Fibroblast of skin of right quadriceps (primary cell): ENCODE data around the gene ALS2CL.
A peak's percentile ranks its signal among the peaks of the same experiment; 100 is the strongest.
"Not testable (repeated sequence)": the region's sequence is repeated elsewhere in the genome, so short reads cannot be mapped to it uniquely, and the experiment has no call there.

ENCODE experiments used
- DNase-seq: peaks from one replicate; pipeline ENCODE4 v3.0.0-alpha.2; 2013

The ALS2CL gene, protein sequence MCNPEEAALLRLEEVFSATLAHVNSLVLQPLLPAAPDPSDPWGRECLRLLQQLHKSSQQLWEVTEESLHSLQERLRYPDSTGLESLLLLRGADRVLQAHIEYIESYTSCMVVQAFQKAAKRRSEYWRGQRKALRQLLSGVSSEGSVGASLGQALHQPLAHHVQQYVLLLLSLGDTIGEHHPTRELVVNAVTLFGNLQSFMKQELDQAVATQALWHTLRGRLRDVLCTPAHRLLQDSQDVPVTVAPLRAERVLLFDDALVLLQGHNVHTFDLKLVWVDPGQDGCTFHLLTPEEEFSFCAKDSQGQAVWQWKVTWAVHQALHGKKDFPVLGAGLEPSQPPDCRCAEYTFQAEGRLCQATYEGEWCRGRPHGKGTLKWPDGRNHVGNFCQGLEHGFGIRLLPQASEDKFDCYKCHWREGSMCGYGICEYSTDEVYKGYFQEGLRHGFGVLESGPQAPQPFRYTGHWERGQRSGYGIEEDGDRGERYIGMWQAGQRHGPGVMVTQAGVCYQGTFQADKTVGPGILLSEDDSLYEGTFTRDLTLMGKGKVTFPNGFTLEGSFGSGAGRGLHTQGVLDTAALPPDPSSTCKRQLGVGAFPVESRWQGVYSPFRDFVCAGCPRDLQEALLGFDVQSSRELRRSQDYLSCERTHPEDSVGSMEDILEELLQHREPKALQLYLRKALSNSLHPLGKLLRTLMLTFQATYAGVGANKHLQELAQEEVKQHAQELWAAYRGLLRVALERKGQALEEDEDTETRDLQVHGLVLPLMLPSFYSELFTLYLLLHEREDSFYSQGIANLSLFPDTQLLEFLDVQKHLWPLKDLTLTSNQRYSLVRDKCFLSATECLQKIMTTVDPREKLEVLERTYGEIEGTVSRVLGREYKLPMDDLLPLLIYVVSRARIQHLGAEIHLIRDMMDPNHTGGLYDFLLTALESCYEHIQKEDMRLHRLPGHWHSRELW

DNA sequence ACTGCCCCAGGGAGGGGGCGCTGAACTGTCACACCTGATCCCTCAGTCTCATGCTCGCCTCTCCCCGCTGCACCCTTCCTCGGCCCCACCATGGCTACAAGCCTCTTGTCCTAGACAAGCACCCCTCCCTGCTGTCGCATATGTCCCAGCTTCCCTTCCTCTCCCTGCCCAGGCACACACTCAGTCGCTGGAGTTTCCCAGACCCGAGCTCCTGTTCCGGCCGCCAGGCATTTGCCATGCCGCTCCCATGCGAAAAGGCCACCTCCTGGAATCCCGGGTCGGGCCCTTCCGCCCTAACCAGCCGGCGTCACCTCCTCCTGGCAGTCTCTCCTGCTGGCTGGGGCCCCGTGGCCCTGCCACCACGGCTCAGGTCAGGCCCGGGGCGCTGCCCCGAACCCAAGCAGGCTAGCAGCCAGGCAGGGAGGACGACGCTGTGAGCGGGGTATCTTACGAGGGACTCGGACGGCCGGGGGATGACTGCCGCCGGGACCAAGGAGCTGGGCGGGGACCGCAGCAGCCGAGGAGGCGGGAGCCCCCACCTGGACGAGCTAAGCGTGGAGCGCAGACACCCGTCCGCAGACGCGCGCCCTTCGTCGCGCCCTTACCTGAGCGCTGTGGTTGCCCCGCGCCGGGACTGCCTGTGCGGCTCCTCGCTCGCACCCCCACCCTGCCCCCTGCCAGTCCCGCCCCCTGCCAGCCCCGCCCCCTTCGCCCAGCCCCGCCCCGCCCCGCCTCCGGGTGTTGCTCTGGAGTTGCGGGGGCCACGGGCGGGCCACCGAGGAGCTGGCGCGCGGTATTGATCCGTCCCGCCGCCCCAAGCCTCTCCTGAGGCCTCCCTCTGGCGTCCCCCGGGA, at the start of gene ALS2CL:
ALS2CL (minus strand) TSS at position 642 of the 854 bp plus-strand sequence. CDS start 4,239 bp downstream, outside the sequence.
- DNase-seq, result no peak

- DNase-seq, result no peak
These were observed 49.6 kb upstream of the ALS2CL start for GRCh38 chr3:46742992-46743585.

- not testable (repeated sequence) for DNase-seq
These were observed 46.1 kb upstream of the ALS2CL start for GRCh38 chr3:46739565-46739964.

GRCh38 chr3:46737329-46737731, 43.9 kb upstream of the ALS2CL start:
- DNase-seq, result no peak

DNA sequence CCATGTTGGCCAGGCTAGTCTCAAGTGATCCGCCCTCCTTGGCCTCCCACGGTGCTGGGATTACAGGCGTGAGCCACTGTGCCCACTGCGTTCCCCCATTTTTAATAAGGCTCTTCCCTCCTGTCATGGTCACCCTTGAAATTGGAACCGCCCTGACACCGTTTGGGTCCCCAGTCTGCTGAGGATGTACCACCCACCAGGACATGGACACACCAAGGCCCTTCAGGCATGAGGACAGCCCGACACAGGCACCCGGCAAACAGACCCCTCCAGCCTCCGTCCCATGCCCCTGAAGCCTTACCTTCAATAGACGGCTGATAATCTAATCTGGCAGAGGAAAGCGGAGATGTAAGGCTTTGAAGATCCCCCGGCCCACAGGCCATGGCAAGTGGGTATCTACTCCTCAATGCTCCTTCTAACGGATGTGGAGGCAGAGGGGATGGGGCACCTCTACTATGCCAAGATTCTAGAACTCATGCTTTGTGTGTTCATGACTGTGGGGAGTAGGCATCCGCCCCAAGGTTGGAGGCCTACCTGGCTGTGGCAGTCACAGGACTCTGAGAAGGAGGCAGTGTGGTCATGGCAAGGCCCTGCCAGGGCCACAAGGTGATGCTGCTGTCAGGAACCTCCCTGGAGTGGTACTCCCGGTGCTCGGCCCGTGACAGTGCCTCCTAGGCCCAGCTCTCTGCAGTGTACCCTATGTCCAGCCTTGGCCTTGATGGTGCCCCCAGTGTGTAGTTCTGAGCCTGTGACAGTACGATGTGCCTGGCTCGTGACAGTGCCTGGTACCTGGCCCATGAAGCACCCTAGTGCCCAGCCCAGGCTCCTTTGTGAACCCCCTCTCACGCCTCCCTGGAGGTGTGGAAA, 42.8 kb upstream of the ALS2CL start:
- DNase-seq, result no peak

GRCh38 chr3:46734773-46735172, 41.3 kb upstream of the ALS2CL start:
- DNase-seq, result no peak

- DNase-seq, result no peak
These were observed 39.7 kb upstream of the ALS2CL start for GRCh38 chr3:46733026-46733800.

- DNase-seq, result no peak
These were observed 38.3 kb upstream of the ALS2CL start for GRCh38 chr3:46731795-46732194.

DNA sequence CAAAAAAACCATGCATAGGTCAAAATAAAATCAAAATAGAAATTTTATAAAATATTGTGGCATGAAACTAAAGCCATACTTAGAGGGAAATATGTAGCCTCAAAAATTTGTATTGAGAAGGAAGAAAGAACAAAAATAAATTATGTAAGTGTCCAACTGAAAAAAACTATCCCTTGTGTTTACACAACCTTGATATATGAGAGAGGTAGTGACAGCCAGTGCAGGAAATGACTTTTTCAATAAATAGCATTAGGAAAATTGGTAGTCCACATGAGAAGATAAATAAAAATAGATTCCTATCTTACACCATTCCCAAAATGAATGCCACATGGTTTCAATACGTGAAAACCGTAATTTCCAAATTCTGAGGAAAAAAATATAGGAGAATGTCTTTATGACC, 37.3 kb upstream of the ALS2CL start:
- DNase-seq, result no peak

GRCh38 chr3:46729038-46729437, 35.6 kb upstream of the ALS2CL start:
- no peak for DNase-seq

DNA sequence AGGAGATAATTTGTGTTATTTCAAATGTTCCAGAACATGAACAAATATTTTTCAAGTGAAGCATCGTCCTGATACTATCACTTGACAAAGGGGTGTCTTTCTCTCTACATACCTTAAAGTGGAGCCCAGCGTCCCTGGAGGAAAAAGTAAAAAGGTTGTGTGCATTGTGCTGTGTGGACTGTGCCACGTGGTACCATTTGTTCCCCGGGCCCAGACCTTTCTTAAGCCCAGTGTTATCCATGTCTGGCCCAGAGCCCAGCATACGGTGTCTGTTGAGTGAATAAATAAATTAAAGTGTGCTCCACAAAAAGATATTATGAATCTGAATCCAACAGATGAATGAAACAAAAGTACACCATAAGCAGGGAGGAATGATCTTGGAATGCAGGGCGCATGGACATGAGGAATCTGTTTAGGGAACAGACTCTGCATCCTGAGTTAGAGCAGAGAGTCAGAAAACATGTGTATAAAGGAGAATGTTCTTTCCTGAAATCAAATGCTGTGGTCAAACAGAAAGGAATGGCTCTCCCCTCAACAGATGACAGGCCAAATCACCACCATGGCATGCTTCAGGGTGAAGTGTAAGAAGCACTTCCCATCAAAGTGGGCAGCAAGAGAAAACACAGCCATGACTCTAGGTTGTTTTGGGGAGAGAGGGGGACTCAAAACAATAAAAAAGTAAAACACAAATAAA, 32.3 kb upstream of the ALS2CL start:
- DNase-seq, result peak; percentile 32

DNA sequence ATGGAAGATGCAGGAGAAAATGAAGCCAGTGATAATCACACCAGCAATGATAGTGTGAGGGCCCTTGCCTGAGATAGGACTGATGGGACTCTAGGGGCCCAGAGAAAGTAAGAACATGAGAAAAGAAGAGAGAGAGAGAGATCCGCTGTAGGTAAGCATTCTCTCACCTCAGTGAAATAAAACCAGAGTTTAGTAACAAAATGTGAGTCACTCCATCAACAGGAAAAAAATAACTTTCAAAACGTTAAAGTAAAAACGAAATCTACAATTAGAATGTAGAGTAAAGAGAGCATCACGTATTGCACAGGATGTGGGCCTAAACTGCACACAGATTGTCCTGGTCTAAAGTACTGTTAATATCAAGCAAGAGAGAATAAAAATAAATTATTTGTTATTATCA, 30.9 kb upstream of the ALS2CL start:
- DNase-seq, result no peak

DNA sequence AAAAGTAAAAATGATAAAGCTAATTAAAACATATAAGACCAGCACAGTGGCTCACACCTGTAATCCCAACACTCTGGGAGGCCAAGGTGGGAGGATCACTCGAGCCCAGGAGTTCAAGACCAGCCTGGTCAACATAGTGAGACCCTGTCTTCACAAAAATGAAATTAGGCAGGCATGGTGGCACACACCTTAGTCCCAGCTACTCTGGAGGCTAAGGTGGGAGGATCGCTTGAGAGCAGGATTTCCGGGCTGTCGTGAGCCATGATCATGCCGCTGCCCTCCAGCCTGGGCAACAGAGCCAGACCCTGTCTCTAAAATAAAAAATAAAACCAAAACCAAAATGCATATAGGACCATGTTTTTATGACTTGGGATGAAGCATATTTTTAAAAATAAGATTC, 29.0 kb upstream of the ALS2CL start:
- DNase-seq, result no peak

DNA sequence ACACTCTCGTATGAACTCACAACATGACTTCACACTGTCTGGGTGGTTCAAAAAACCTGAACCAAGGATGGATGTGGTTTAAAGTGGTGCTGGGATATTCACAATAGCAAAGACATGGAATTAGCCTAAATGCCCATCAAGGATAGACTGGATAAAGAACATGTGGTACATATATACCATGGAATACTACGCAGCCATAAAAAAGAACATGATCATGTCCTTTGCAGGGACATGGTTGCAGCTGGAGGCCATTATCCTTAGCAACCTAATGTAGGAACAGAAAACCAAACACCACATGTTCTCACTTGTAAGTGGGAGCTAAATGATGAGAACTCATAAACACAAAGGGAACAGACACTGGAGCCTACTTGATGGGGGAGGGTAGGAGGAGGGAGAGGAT, 27.5 kb upstream of the ALS2CL start:
- no peak for DNase-seq

DNA sequence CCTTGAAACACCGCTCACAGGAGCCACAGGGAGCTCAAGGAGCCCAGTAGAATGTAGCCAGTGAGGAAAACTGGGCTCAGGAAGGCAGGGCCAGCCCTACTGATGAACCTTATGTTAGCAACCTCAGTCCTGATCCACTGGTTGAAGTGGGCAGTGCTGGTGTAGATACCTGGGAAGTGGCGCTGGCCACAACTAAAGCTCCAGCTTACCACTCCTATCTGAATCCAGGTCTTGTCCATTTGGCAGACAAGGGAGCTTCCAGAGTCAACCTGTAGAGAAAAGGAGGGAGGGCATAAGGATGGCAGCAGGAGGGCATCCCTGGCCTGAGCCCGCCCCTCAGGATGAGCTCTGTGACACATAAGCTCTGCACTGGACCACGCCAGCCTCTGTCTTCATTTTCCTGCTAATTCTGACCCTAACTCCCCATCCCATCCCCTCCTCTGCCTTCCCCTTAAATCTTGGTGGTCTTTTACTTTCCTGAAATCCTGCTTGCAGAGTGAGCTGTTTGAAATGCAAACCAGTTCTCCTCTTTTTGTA, 26.3 kb upstream of the ALS2CL start:
- no peak for DNase-seq

- DNase-seq, result no peak
These were observed 25.6 kb upstream of the ALS2CL start for GRCh38 chr3:46719044-46719565.

DNA sequence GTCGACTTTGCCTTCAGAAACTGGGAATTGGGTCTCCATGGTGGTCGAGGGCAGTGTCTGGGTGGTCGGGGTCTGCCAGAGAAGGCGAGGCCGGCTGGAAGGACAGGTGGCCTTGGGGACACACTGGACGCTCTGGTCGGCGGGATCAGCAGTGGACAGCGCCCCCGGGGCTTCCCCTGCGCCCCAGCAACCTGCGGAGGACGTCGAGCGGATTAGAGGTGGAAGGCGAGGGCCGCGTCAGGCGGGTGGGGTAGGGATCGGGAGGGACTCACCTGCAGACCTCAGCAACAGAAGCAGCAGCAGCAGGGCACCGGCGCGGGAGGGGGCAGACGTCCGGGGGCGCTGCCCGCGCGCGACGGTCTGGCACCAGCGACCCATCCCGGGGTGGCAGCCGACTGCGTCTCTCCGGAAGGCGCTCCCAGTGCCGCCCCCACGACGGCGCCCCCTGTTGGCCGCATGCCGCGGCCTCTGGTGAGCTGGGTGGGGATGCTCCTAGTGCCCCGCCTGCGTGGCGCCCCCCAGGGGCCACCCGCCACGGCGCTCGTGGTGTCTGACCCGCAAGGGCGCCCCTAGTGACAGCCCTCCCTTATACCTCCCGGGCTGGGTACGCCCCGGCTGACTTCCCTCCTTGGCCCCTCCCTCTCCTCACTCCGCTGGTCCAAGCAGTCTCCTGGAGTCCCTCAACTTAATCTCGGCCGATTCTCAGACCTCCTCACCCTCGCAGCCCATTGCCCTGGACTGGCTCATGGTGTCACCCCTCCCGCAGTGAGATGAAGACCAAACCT, 24.2 kb upstream of the ALS2CL start, which contains the start of gene PRSS50:
PRSS50 (minus strand) TSS at position 423 of the 785 bp plus-strand sequence; CDS start at position 378, 45 bp downstream.
- DNase-seq, result no peak
